SKM-1 (cell line): ENCODE data around the gene NTNG1.

Source experiments
- DNase-seq: peaks from one replicate; lab custom pipeline; 2025; ENCODE audit not compliant: unreplicated experiment; lab: John Stamatoyannopoulos, UW

Gene NTNG1

DNA sequence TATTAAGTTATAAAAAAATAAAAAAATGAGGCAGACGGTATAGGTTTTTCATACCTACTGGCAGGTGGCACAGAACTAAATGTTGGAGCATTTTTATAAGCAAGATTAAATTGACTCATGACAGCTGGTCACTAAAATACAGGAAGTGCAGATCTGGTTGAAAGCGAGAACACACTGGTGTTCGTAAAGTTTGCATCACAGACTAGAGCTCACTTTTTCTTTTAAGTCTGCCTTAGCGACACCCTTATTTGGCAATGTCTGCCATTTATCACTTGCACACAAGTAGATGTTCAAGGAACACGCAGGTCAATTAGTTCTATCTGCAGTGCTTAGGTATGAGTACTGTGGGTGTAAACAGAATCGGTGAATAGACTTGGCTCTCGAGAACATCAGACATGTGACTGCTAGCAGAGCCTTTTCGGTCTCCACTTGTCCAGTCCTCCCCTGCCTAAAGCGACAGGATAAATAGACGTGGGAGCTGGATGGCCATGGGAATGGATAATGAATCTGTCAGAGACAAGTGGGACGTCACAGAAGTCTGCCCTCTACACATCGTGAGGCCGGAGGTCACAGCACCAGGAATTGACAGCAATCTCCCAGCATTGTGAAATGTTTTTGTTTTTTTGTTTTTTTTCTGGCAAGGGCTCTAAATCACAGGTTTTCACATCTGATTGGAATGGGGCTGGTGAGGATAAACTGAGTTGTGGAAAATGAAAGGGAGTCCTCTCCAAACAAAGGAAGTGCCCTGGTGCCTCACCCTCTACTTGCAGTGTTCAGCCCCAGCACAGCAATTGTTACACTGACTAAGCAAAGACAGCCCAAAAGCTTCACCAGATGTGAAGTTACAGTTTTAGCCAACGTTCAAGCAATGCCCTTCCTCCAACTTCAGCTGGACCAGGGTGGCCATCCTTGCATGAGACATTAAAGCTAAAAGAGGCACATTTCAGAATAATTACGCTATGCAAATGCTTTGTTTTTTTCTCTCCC, 248.9 kb downstream of the NTNG1 start:
- no peak for DNase-seq

- no peak for DNase-seq
Measured at GRCh38 chr1:107394301-107394700, 253.5 kb downstream of the NTNG1 start.

DNA sequence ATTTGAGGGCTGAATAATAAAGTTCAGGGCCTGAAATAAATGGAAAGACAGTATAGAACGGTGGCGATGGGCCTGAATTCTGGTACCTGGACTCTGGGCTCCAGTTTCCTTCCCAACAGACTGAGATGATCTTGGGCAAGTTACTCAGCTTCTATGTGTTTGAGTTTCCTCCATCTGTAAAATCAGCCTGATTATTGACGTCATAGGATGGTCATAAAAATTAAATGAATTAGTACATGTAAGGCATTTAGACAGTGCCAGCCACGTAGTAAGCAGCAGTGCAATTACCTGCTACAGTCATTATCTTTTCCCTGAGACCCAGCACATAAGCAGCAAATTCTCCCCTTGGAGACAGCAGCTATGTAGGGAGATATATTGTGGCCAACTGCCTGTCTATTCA, 260.9 kb downstream of the NTNG1 start:
- no peak for DNase-seq

GRCh38 chr1:107404756-107405155, 263.9 kb downstream of the NTNG1 start:
- no peak for DNase-seq

- DNase-seq, result peak; percentile 64
Measured at GRCh38 chr1:107405236-107405635, 264.4 kb downstream of the NTNG1 start.

DNA sequence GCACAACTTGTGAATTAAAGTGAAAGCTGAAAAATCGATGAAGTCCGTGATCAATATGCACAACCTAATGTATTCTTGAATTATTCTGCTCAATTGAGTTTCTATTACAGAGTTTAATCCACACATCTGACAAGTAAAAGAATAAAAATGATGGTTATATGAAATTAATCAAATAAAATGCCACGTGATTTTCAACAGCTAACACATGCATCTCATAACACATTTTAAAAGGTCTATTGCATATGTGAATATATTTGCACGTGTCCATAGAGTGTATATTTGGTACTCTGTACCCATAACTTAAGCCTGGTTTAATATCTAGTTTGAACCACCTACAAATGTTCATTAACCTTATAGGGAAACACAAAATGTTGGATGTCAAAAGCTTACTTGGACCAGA, 266.2 kb downstream of the NTNG1 start:
- no peak for DNase-seq

DNA sequence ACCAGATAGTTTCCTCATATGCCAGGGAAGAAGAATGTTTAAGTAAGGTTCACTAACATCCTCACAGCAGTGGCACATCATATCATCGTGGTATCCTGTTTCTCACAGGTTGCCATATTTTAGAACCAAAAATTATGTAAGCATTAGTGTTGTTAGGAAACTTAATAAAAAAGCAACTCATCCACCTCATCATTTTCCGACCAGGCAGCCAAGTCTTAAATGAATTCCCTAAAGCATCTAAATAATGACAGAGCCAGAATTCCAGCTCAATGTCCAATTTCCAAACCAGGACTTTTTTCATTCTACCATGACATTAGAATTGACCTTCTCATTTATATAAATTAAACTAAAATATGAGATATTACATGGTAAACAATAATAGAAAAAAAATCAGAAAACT, 272.7 kb downstream of the NTNG1 start:
- no peak for DNase-seq

DNA sequence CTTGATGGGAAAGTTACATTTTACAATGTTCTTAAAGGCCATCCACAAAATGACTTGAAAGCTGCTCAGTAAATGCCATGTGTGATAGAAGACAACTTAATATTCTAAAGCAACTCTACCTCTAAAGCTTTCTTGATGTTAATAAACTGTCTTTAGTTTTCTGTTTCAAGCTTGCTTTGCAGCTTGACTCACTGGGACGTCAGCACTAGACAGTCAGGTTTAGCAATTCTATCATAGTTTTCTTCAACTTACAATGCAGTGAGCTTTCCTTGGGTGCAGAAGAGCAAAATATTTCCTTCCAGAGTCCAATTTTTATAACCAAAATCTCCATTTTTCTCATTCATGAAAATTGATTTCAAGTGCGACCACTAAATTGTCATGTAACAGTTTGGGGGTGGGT, 273.1 kb downstream of the NTNG1 start:
- DNase-seq, result no peak

GRCh38 chr1:107414550-107414949, 273.7 kb downstream of the NTNG1 start:
- no peak for DNase-seq

DNA sequence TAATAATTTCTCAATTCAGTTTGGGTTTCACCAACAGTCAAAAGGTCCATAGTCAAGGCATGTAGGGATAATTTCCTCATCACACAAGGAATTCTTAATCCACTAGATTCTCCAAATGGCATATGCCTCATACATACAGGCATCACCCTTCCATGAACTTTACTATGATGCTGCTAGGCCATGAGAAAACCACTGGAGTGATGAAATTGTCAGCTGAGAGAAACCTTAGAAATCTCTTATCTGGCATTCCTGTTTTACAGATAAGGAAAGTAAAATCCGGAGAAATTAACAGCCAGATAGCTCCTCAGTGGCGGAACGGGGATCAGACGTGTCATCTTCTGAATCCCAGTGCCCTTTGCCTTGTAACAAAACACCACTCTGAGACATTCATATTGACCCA, 274.4 kb downstream of the NTNG1 start:
- DNase-seq, result no peak

DNA sequence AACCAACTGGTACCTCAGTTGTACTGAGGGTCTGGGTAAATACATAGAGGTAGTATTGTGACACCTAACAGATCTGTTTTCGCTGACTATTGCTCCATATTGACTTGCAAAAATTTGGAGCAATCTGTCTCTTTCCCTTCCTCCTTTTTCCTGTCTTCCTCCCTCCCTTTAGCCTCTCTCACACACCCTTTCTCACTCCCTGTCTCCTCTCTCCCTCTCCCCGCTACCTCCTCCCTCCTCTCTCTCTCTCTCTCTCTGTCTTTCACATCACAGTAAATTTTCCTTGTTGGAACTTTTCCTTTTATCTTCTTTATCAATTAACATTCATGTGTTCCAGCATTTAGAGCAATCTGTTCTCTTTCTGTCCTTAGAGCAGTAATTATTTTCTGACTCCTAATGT, 278.2 kb downstream of the NTNG1 start:
- no peak for DNase-seq

- DNase-seq, result no peak
Measured at GRCh38 chr1:107422901-107423300, 282.1 kb downstream of the NTNG1 start.

- peak; percentile 30 for DNase-seq
Measured at GRCh38 chr1:107430540-107431228, 289.8 kb downstream of the NTNG1 start.

DNA sequence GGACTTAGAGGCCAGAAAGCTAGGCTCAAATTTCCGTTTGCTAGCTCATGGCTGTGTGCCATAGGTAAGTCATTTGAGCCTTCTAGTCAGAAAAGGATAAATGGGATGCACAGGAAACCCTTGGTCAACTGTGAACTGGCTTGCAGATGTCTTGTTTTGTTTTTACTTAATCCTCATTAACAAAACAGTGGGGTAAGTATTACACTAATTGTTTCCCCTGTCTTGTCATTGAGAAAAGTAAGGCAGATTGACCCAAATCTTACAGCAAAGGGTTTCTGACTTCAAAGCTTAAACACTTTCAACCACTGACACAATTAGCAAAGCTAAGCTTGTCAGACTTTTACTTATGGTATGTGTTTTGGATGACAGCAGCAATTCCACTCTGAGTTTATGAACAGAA, 291.3 kb downstream of the NTNG1 start:
- no peak for DNase-seq

DNA sequence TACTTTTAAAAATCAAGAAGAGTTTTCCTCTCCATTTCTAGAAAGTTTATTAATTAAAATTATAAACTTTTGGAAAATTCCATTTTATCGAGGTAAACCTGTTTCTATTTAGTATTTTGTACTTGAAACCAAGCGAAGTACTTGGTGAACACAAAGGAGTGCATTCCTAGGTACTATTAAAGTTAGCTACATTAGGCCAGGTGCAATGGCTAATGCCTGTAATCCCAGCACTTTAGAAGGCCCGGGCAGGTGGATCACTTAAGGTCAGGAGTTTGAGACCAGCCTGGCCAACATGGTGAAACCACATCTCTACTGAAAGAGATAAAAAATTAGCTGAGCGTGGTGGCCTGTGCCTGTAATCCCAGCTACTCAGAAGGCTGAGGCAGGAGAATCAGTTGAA, 292.2 kb downstream of the NTNG1 start:
- no peak for DNase-seq

DNA sequence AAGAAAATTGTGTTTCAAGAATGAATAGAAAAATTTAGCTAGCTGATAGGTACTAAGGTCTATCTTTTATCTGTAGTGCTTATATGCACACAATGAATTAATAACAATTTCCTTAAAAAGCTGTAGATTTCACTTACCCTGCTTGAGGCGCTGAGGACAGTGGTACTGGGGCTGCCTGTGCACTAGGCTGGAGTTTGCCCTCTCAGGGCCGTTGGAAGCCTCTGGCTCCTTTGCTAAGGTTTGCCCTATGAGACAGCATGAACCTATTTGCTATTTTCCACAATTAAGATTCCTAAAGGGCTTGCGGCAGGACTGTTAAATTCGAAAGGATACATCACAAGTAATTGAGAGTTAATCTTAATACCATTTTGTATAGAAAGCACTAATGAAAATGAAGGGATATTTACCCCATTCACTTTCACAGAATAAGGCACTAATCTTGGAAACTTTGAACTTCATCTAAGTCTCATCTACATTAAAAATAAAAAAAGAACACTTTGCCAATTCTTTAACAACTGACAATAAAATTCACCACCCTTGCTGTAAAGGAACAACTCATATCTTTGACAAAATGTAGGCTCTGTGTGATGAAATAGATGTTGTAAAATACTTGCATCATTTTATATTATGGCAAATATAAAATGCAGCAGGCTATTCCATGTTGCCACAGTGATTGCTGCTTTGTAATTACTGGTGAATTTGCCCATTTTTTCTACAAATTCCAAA, 293.0 kb downstream of the NTNG1 start:
- no peak for DNase-seq

GRCh38 chr1:107434361-107434693, 293.5 kb downstream of the NTNG1 start:
- no peak for DNase-seq

DNA sequence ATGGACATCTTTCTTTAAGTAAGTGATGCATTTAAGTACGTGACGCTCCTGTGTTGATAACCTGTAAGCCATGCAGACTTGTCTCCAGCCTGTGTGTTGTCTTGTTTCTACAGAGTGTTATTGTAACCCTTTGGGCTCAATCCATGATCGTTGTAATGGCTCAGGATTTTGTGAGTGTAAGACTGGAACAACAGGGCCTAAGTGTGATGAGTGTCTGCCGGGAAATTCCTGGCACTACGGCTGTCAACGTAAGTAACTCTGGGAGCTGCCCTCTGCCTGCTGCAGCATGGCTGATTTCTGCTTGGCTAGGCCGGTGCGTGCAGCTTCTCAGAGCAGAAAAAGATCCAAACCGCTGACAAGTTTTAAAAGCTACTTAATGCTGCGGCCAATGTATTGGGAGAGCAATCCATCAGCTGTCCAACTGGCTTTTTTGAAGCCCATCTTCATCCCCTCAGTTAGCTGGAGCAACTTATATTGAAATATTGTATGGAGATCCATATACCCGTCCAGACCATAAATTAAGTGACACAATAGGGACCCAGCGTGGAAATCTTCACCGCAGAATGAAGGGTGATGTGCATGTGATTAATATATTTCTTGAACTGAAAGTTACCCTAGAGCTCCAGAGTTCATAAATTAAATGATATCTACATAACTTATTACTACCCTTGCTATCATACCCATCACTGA, 295.9 kb downstream of the NTNG1 start:
- no peak for DNase-seq

GRCh38 chr1:107439567-107439966, 298.7 kb downstream of the NTNG1 start:
- DNase-seq, result no peak

GRCh38 chr1:107442551-107442950, 301.7 kb downstream of the NTNG1 start:
- DNase-seq, result no peak

GRCh38 chr1:107443027-107443426, 302.2 kb downstream of the NTNG1 start:
- DNase-seq, result no peak
